HG03432 (cell line): ENCODE results near the gene LITAF.
"Not testable (repeated sequence)": the region's sequence is repeated elsewhere in the genome, so short reads cannot be mapped to it uniquely, and the experiment has no call there.

Experiments used
- ATAC-seq: cut with Tn5 transposase; IDR thresholded peaks from one replicate; pipeline ENCODE4 v1.9.1; 2021; ENCODE audit warnings: mild to moderate bottlenecking, moderate library complexity; ENCODE audit not compliant: unreplicated experiment

Gene LITAF

GRCh38 chr16:11577290-11577660 is 9.4 kb downstream of the LITAF start:
- not testable (repeated sequence) for ATAC-seq

- peak; percentile 74 for ATAC-seq
Observed at GRCh38 chr16:11576427-11577289, 10.1 kb downstream of the LITAF start.

DNA sequence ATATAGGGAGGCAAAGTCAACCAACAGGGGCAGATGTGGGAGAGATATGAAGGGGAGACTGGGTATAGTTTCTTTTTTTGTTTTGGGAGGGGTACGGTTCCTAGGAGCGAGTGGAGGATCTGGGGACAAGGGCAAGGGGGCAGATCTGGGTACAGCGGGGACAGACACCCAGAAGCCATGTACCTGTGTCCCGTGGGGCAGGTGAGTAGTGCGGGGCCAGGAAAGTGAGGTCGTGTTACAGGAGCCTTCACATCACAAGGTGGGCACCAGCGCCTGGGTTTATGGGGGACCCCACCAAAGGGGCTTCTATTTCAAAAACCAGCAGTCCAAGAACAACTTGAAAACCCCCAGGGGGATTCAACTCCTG is 11.5 kb downstream of the LITAF start:
- no peak for ATAC-seq

DNA sequence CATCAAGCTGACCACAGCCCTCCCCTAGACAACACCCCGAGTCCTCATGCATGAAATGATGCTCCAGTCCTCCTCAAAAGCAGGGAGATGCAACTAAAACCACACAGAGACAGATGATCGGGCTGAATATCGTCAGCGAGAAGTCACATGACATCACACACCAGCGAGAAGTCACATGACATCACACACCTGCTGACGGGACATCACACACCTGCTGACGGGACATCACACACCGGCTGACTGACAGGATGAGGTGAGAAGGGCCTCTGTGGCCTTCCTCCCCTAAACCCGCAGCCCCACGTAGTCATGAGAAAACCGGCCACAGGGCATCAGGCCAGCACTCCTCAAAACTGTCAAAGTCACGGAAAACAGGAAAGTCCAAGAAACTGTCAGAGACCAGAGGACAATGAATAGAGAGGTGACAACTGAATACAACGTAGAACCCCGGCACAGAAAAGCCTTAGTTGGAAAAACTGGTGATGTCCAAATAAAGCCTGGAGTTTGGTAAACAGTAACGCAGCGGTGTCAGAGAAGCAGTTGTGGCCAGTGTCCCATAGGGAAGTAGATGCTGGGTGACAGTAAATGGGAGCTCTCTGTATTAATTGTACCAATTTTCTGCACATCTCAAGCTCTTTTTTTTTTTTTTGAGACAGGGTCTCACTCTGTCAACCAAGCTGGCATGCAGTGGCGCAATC is 14.3 kb downstream of the LITAF start:
- ATAC-seq = no peak

GRCh38 chr16:11571549-11571948 is 15.2 kb downstream of the LITAF start:
- no peak for ATAC-seq

- ATAC-seq = no peak
Observed at GRCh38 chr16:11570806-11571205, 15.9 kb downstream of the LITAF start.

DNA sequence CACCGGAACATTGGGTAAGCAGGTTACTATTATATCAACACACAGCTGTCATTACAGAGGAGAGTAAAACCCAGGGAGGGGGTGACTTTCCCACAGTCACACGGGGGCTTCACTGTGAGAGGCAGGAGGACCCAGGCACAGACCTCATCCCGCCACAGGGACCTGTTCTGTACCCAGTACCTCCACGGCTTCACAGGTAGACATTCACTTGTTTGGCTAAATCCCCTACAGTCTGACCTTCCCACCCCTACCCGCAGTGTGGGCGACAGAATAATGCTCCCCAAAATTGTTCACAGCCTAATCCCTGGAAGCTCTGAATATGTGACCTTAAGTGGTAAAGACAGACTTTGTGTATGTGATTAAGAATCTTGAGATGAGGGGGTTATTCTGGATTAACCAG is 16.5 kb downstream of the LITAF start:
- no peak for ATAC-seq

DNA sequence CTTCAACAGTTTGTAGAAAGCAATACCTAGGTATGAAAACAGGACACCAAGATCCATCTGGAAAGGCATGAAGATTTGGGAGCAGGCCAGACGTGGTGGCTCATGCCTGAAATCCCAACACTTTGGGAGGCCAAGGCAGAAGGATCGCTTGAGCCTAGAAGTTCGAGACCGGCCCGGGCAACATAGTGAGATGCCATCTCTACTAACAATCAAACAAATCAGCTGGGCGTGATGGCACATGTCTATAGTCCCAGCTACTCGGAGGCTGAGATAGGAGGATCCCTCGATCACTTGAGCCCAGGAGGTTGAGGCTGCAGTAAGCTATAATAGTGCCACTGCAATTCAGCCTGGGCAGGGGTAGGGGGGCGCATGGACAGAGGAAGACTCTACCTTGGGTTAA is 20.3 kb downstream of the LITAF start:
- ATAC-seq = no peak

- no peak for ATAC-seq
Observed at GRCh38 chr16:11565665-11566064, 21.1 kb downstream of the LITAF start.

DNA sequence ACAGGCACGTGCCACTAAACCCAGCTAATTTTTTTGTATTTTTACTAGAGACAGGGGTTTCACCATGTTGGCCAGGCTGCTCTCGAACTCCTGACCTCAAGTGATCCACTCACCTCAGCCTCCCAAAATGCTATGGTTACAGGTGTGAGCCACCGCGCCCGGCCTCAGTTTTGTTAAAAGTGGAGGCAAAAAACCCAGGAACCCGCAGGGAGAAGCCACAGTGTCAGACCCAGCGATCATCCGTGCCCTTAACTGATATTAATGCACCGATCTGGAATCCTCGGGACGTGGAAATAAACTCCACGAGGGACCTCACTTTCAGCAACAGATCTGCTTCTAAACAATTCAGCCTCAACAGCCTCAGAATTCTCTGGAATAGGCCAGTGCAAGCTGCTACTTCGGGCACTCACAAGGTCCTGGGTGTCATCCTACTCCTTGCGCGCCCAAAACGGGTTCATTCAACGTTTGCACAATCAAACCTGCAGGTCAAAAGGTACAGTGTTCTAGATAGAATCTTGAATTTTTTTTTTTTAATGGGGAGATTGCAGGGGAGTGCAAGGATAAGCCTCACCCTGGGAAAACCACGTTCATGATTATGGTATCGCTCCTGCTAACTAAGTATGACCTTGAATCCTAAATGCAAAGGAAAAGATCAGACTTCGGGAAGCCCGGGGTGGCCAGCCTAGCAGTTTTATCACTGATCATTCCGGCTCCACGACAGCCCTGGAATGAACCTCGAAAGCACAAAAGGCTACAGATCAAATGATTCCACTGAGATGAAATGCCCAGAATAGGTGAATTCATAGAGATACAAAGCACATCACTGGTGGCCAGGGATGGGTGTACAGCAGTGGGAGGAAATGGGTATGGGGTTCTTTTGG is 22.4 kb downstream of the LITAF start:
- no peak for ATAC-seq

DNA sequence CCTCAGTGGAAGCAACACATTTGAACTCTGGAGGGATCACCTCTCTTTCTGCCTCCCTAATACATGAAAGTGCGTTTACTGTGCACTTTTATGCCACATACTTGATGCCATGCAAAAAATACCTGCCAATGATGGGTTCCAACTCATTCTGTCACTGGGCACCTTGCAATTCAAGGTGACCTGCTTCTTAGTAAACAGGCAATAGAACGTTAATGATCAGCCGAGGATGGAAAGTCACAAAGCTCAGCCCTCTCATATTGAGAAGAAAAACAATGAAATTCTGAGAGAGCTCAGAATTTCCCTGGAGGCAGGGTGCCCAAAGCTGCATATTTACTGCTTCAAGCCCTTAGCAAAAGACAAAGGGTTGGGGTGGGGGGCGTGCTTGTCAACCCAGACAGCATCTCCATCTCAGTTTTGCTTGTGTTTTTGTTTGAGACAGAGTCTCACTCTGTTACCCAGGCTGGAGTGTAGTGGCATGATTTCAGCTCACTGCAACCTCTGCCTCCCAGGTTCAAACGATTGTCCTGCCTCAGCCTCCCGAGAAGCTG is 23.2 kb downstream of the LITAF start:
- no peak for ATAC-seq

DNA sequence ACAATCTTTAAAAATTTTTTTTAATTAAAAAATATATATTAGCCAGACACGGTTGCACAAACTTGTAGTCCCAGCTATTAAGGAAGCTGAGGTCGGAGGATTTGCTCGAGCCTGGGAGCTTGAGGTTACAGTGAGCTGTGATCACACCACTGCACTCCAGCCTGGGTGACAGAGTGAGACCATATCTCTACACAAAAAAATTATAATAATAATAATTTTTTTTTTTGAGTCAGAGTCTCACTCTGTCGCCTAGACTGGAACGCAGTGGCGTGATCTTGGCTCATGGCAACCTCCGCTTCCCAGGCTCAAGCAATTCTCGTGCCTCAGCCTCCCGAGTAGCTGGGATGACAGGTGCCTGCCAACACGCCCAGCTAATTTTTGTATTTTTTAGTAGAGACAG is 23.8 kb downstream of the LITAF start:
- ATAC-seq = no peak

DNA sequence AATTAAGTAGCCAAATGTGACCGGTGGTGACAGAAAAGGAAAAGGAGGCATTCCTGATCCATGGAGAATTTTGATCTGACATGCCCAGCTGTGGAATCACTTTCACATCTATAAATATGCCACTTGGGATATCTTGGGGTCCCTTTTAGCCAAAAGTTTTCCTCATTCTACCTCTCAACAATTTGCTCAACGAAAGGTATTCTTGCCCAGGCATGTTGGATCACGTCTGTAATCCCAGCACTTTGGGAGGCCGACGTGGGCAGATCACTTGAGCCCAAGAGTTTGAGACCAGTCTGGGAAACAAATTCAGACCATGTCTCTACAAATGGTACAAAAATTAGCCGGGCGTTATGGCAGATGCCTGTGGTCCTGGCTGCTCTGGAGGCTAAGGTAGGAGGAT is 24.3 kb downstream of the LITAF start:
- no peak for ATAC-seq

DNA sequence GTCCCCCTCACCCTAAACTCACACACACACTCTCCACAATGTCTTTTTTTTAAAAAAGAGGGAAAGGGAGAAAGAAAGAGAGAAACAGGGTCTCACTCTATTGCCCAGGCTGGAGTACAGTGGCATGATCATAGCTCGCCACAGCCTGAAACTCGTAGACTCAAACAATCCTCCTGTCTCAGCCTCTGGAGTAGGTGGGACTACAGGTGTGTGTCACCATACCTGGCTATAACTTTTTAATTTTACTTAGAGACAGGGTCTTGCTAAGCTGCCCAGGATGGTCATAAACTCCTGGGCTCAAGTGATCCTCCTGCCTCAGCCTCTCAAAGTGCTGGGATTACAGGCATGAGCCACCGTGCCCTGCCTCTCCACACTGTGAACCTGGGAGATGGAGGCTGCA is 24.9 kb downstream of the LITAF start:
- no peak for ATAC-seq

DNA sequence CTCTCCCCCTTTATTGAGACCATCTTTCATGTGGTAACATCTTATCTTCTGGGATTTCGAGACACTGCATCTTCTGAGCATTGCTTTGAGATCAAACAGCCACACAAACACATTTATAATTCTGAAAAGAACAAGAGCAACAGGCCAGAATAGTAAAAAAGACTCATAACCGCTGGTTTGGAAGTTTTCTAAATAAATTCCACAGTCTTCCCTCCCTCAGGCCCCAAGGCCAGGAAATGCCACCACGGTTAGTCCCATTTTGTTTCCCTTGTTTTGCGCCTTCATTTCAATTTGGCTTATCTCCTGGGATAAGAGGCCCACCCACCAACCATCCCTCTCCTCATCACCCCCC is 25.3 kb downstream of the LITAF start:
- ATAC-seq = no peak

DNA sequence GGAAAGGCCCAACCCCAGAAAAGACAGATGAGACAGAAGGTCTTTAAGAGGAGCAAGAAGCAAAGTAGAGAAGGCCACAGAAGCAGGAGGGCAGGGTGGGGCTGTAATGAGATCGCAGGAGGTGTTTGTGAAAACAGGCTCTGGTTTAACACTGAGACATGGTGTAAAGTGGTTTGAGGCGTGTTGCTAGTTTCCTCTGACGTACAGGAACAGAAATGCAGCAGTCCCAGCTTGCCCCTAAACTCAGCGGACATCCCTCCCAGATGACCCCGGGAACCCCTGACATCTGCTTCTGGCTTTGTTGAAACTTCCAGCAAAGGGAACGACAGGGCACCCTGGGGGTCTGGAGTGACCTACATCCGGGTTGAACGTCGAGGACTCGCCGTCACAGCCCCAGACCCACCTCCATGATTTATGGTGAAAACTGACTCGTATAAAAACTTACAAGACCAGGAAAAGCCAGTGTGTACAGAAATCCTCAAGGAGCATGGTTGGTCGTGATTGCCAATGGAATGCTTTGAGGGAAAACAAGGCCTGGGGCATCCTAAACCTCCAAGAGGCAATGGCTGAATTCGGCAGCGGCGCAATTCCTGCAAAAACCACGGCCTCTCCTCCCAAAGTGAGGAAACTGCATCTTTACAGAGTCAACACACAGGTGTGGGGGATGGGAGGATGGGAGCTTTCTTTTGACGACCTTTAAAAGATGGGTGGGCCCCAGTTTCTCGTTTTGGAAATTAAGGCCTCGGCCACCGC is 25.8 kb downstream of the LITAF start:
- no peak for ATAC-seq

GRCh38 chr16:11558308-11558823 is 28.4 kb downstream of the LITAF start:
- not testable (repeated sequence) for ATAC-seq

GRCh38 chr16:11557801-11558200 is 28.9 kb downstream of the LITAF start:
- no peak for ATAC-seq

- no peak for ATAC-seq
Observed at GRCh38 chr16:11556945-11557720, 29.6 kb downstream of the LITAF start.
